GM12878 (cell line): Measurements from ENCODE around the gene CHPT1. TPM values are rescaled to one million over a fixed set of nuclear protein-coding genes. Genes with fewer than 3 reads are reported as not detected.

Source experiments
- ATAC-seq: fragments of 200-7000 bp; cut with Tn5 transposase; 3 replicates; pipeline ENCODE4 v1.9.1; 2020; ENCODE audit warnings: mild to moderate bottlenecking, moderate library complexity
- BruUV-seq: library from RNA; stranded (reverse); fragments of 400-500 nt; replicated peaks from 2 replicates; lab custom pipeline; 2021; lab: Mats Ljungman, UMichigan
- CTCF ChIA-PET: fragments of 300-600 bp; sonication (Branson Sonifier 250); formaldehyde crosslinking; extraction: SDS; loops from one replicate; lab custom pipeline; 2021; ENCODE audit warnings: inconsistent platforms; lab: Yijun Ruan, JAX
- POLR2A ChIA-PET: fragments of 350-600 bp; formaldehyde crosslinking; extraction: SDS; loops from one replicate; lab custom pipeline; 2021; ENCODE audit warnings: inconsistent platforms; lab: Charles Lee
- RAD21 ChIA-PET: fragments of 300-600 bp; sonication (Branson Sonifier 250); formaldehyde crosslinking; loops from one replicate; lab custom pipeline; 2023; ENCODE audit warnings: antibody characterized with exemption; ENCODE audit not compliant: unreplicated experiment; lab: Charles Lee
- SMC1A ChIA-PET: fragments of 300-600 bp; sonication (Branson Sonifier 250); formaldehyde crosslinking; loops from one replicate; lab custom pipeline; 2023; ENCODE audit not compliant: unreplicated experiment, uncharacterized antibody; lab: Charles Lee
- DNase-seq: peaks from one replicate; pipeline ENCODE4 v3.0.0-alpha.2; 2011; ENCODE audit warnings: low read depth, low spot score
- FAIRE-seq: peaks from 3 replicates; lab custom pipeline; 2011; peaks lifted over from hg19 to GRCh38; lab: Jason Lieb, UNC
- H2AFZ ChIP-seq: 2 replicates; pipeline ENCODE4 v1.6.0; 2011; ENCODE audit warnings: low read depth, low read length, control low read depth; ENCODE audit not compliant: control insufficient read depth
- H3K27ac ChIP-seq: 2 replicates; pipeline ENCODE4 v1.5.1; 2011; ENCODE audit warnings: control low read depth; ENCODE audit not compliant: control insufficient read depth, insufficient read depth
- H3K27me3 ChIP-seq, 2 experiments: replicated peaks in 1 of 2; 2 replicates each; pipeline versions ENCODE4 v1.6.0 to v1.6.1; 2011; ENCODE audit warnings: low read length in 1 of 2; ENCODE audit not compliant: control insufficient read depth in 2 of 2, insufficient read depth in 2 of 2
- H3K36me3 ChIP-seq, 2 experiments: 2 replicates each; pipeline ENCODE4 v1.5.1; 2011; ENCODE audit warnings: low read length in 1 of 2; ENCODE audit not compliant: control insufficient read depth in 2 of 2, insufficient read depth in 2 of 2
- H3K4me1 ChIP-seq: 2 replicates; pipeline ENCODE4 v1.6.1; 2011; ENCODE audit warnings: mild to moderate bottlenecking, low read length, moderate library complexity, mixed read lengths; ENCODE audit not compliant: control insufficient read depth, insufficient read depth
- H3K4me2 ChIP-seq: 2 replicates; pipeline ENCODE4 v1.6.0; 2011; ENCODE audit warnings: control low read depth; ENCODE audit not compliant: control insufficient read depth, insufficient read depth
- H3K4me3 ChIP-seq: fragments of 200-600 bp; sonication (generic); 2 replicates; pipeline ENCODE4 v1.5.1; 2016
- H3K79me2 ChIP-seq: 2 replicates; pipeline ENCODE4 v1.6.0; 2011; ENCODE audit warnings: low read length; ENCODE audit not compliant: control insufficient read depth, insufficient read depth
- H3K9ac ChIP-seq: 2 replicates; pipeline ENCODE4 v1.8.0; 2011; ENCODE audit warnings: low read length, control low read depth, mixed read lengths; ENCODE audit not compliant: control insufficient read depth, insufficient read depth
- H3K9me3 ChIP-seq: replicated peaks from 3 replicates; pipeline ENCODE4 v1.5.1; 2011; ENCODE audit warnings: mild to moderate bottlenecking, low read length; ENCODE audit not compliant: control insufficient read depth, insufficient read depth
- H4K20me1 ChIP-seq: 2 replicates; pipeline ENCODE4 v1.6.0; 2011; ENCODE audit not compliant: control insufficient read depth, insufficient read depth
- CBX3 ChIP-seq: fragments of 200-600 bp; sonication (generic); IDR thresholded peaks from 2 replicates; pipeline ENCODE4 v1.6.1; 2016; ENCODE audit warnings: low read depth, borderline replicate concordance
- CHD4 ChIP-seq: fragments of 200-600 bp; sonication (generic); IDR thresholded peaks from 2 replicates; pipeline ENCODE4 v1.6.1; 2016; ENCODE audit warnings: mild to moderate bottlenecking
- CUX1 ChIP-seq: IDR thresholded peaks from 2 replicates; pipeline ENCODE4 v1.6.1; 2012; ENCODE audit warnings: improper control_type of control experiment, low read depth, low read length; ENCODE audit not compliant: insufficient replicate concordance
- EGR1 ChIP-seq, 2 experiments: IDR thresholded peaks; 1 replicate in 1 of 2; 2 replicates in 1 of 2; pipeline ENCODE4 v1.6.1; 2011 to 2012; ENCODE audit warnings: low read depth in 2 of 2, low read length in 2 of 2, borderline replicate concordance in 1 of 2, mild to moderate bottlenecking in 1 of 2, moderate library complexity in 1 of 2
- JUNB ChIP-seq: IDR thresholded peaks from 2 replicates; pipeline ENCODE4 v1.6.1; 2016; ENCODE audit warnings: antibody characterized with exemption, mild to moderate bottlenecking
- KLF5 ChIP-seq: fragments of 450-650 bp; IDR thresholded peaks from 2 replicates; pipeline ENCODE4 v1.6.1; 2014; ENCODE audit warnings: mild to moderate bottlenecking; ENCODE audit not compliant: partially characterized antibody
- MTA3 ChIP-seq: IDR thresholded peaks from 2 replicates; pipeline ENCODE4 v1.6.1; 2012; ENCODE audit warnings: low read length, inconsistent platforms, borderline replicate concordance
- NR2C2 ChIP-seq: IDR thresholded peaks from 2 replicates; pipeline ENCODE4 v1.6.1; 2011; ENCODE audit warnings: borderline replicate concordance, low read depth; ENCODE audit not compliant: control insufficient read depth, insufficient read length
- POLR2A ChIP-seq: IDR thresholded peaks from 2 replicates; pipeline ENCODE4 v1.6.1; 2011; ENCODE audit warnings: low read depth, mild to moderate bottlenecking, low read length
- PRDM15 ChIP-seq: fragments of 450-650 bp; formaldehyde crosslinking; IDR thresholded peaks from 2 replicates; pipeline ENCODE4 v1.4.0; 2020; ENCODE audit warnings: mild to moderate bottlenecking, moderate library complexity
- RBBP5 ChIP-seq: fragments of 200-600 bp; sonication (generic); conservative IDR thresholded peaks from 2 replicates; pipeline ENCODE4 v1.6.1; 2016
- RELB ChIP-seq: fragments of 450-650 bp; IDR thresholded peaks from 2 replicates; pipeline ENCODE4 v1.6.1; 2017; ENCODE audit warnings: low read depth, mild to moderate bottlenecking, moderate library complexity
- RUNX3 ChIP-seq: IDR thresholded peaks from 2 replicates; pipeline ENCODE4 v1.6.1; 2012; ENCODE audit warnings: low read length, inconsistent platforms
- ZNF384 ChIP-seq: IDR thresholded peaks from 2 replicates; pipeline ENCODE4 v1.6.1; 2012; ENCODE audit warnings: low read depth, mild to moderate bottlenecking, low read length, improper control_type of control experiment, borderline replicate concordance
- WGBS: methylation state at CpG from one replicate; pipeline ENCODE4 v1.1.6; 2016; ENCODE audit warnings: low lambda C conversion rate; ENCODE audit not compliant: insufficient replicate concordance, insufficient coverage; ENCODE audit errors: missing lambda C conversion rate; 5-methylcytosine and 5-hydroxymethylcytosine counted together
- in situ Hi-C: fragments of 300-500 bp; cut with MboI; formaldehyde crosslinking; loops from 9 replicates; pipeline ENCODE4 v1.14.3; 2018; ENCODE audit warnings: mixed read lengths
- intact Hi-C: fragments of 100-400 bp; cut with micrococcal nuclease; formaldehyde crosslinking; loops from one replicate; pipeline ENCODE4 v1.14.2; 2022; ENCODE audit not compliant: unreplicated experiment
- polyA plus RNA-seq, 11 experiments: library from polyadenylated mRNA; depleted of rRNA in 4 of 11; unstranded in 6 of 11; stranded (reverse) in 5 of 11; fragments of >200 nt; fragmentation: Nextera tagmentation in 4 of 11; fragmentation: Illumina TruSeq in 1 of 11; extraction: Ambion mirVana in 4 of 11; extraction: Trizol in 1 of 11; gene quantifications; 1 replicate in 1 of 11; 2 replicates in 10 of 11; pipeline versions ENCODE4 v1.2.1 to v1.2.3, GENCODE V29; 2011 to 2016; ENCODE audit warnings: inconsistent platforms in 2 of 11, missing spikeins in 2 of 11, low read depth in 1 of 11
- total RNA-seq, 4 experiments: library from RNA; depleted of rRNA in 3 of 4; stranded (reverse); fragments of >200 nt in 3 of 4; fragmentation: Illumina TruSeq in 1 of 4; extraction: Trizol in 1 of 4; gene quantifications; 2 replicates each; pipeline versions ENCODE4 v1.2.1 to v1.2.3, GENCODE V29; 2013 to 2021

Gene CHPT1
- total and polyA plus RNA-seq, 10 of the 15 experiments (the other 5 are each of a cell fraction or from before 2014, with no cell fraction given): 0.85 to 10.2 (median 3.9) TPM

GRCh38 chr12:101685092-101685491 is 12.3 kb upstream of the CHPT1 start (continued):
- no peak for TF ChIP-seq EGR1 (IDR thresholded peaks at IDR 0.05; ENCODE audit: borderline replicate concordance in 1 of 2, low read depth in 2 of 2, low read length in 2 of 2)
- no peak for TF ChIP-seq KLF5
- no peak for TF ChIP-seq MTA3
- TF ChIP-seq ZNF384: no peak
- no peak for TF ChIP-seq RELB

GRCh38 chr12:101686176-101686575 is 11.3 kb upstream of the CHPT1 start:
- ChIA-PET RAD21 (no interaction called here), CTCF (interaction anchor here (0.7 kb wide), 1 partner anchor 1917 kb away, joined by 3 read pairs; no protein-coding TSS in a partner anchor), POLR2A (no interaction called here), SMC1A (no interaction called here)
- in situ Hi-C loops: no loop called here
- H3K79me2 ChIP-seq: no peaks in the 10 kb centered on the region
- no peaks in the 10 kb centered on the region; a peak in 1 of 4 replicates for H3K27me3 ChIP-seq
- H3K27ac ChIP-seq: no peak overlapping the region
- H4K20me1 ChIP-seq: no peaks in the 10 kb centered on the region
- no peak for ATAC-seq
- H3K36me3 ChIP-seq: no peaks in the 10 kb centered on the region
- no peak for DNase-seq
- no peaks in the 10 kb centered on the region for H3K4me1 ChIP-seq
- no peak overlapping the region for H2AFZ ChIP-seq
- no peak for FAIRE-seq
- H3K4me2 ChIP-seq: no peak overlapping the region
- no peak overlapping the region for H3K4me3 ChIP-seq
- H3K9me3 ChIP-seq: no peaks in the 10 kb centered on the region
- H3K9ac ChIP-seq: no peak overlapping the region
- BruUV-seq: no TSS peak
- WGBS: 80% methylated on average over 1 of the region's 1 CpG
- intact Hi-C loops: no loop called here
- TF ChIP-seq CUX1 (no peak), POLR2A (no peak), RUNX3 (no peak), CBX3 (no peak), RBBP5 (no peak), NR2C2 (no peak), CHD4 (no peak), JUNB (no peak), PRDM15 (CRISPR knock-in tag) (no peak)
